Dedifferentiated amniotic fluid mesenchymal stem cell (primary cell): ENCODE data around the gene USP53.
"Not testable (repeated sequence)": the region's sequence is repeated elsewhere in the genome, so short reads cannot be mapped to it uniquely, and the experiment has no call there.

ENCODE experiments used
- DNase-seq: peaks from one replicate; pipeline ENCODE4 v3.0.0-alpha.2; 2016; ENCODE audit errors: extremely low spot score

The USP53 gene

GRCh38 chr4:119212234-119212963, at the start of gene USP53:
Gene USP53 (plus strand): TSS chr4:119212713. CDS start chr4:119239760, 27,047 bp downstream.
- DNase-seq: peak; percentile 97

DNA sequence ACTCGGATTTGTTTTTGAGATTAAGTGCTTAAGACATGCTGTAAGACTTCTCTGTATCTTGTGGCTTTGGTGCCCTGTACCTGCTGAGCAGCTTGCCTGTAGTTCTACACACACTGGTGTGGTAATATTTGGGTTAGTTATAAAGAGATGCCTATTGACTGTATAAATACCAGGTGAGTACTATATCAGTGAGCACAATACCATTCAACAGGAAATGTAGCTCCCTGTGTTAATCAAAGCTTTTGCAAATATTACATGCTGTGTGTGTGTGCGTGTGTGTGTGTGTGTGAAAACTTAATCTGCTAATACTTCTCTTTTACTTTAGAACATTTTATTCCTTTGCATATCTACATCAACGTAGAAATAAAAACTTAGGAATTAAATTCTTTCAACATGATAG, 46.7 kb upstream of the USP53 start:
- DNase-seq: no peak

- DNase-seq: no peak
Measured at GRCh38 chr4:119170195-119170594, 42.3 kb upstream of the USP53 start.

DNA sequence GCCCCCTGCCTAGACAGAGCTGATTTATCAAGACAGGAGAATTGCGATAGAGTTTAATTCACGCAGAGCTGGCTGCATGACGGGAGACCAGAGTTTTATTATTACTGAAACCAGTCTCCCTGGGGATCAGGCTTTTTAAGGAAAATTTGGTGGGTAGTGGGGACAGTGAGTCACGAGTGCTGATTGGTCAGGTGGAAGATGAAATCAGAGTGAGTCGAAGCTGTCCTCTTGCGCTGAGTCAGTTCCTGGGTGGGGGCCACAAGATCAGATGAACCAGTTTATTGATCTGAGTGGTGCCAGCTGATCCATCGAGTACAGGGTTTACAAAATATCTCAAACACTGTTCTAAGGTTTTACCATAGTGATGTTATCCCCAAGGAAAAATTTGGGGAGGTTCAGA, 40.3 kb upstream of the USP53 start:
- DNase-seq: no peak

- DNase-seq: not testable (repeated sequence)
Measured at GRCh38 chr4:119173729-119174361, 38.7 kb upstream of the USP53 start.

GRCh38 chr4:119179011-119179410, 33.5 kb upstream of the USP53 start:
- no peak for DNase-seq

DNA sequence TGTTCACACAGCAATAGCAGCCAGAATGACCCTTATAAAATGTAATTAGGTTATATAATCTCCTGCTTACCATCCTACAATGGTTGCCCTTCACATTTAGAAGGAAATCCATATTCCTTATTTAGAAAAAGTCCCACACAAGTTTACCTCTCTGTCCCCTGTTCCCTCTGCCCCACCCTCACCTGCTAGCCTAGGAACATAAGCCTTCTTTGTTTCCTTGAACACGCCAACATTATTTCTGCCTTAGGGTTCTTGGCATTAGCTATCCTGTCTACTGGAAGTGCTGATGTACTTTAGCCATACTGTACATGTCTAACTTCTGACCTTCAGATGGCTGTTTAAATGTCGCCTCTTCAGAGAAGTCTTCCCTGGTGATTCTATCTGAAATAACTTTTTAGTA, 28.4 kb upstream of the USP53 start:
- DNase-seq: no peak

GRCh38 chr4:119189638-119190037, 22.9 kb upstream of the USP53 start:
- no peak for DNase-seq

DNA sequence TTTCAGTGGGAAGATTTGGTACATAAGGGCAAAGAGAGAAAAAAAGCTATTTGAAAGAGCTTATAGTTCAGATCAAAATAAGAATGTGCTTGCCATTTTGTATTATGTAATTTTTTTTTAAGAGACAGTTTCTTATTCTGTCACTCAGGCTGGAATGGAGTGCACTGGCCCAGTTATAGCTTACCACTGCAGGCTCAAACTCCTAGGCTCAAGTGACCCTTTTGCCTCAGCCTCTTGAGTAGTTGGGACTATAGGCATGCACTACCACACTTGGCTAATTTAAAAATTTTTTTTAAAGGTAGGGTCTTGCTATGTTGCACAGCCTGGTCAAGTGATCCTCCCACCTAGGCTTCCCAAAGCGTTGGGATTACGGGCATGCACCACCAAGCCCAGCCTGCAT, 22.2 kb upstream of the USP53 start:
- no peak for DNase-seq

DNA sequence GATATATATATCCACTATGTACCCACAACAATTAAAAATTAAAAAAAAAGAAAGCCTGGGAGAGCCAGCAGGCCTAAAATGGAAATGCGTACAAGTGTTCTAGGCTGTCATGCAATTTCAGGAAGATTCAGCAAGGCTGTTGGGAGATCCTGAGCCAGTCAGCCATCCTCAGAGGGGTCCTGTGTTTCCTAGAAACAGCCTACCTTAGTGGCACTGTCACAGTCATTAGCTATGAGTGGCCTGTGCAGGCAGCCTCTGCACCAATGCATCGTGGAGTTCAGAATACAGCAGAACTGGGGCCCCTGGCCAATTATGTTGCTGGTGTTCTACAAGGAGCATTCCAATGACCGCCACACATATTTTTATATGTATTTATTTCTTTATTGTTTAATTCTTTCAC, 21.0 kb upstream of the USP53 start:
- DNase-seq: no peak

- no peak for DNase-seq
Measured at GRCh38 chr4:119197772-119198212, 14.7 kb upstream of the USP53 start.

DNA sequence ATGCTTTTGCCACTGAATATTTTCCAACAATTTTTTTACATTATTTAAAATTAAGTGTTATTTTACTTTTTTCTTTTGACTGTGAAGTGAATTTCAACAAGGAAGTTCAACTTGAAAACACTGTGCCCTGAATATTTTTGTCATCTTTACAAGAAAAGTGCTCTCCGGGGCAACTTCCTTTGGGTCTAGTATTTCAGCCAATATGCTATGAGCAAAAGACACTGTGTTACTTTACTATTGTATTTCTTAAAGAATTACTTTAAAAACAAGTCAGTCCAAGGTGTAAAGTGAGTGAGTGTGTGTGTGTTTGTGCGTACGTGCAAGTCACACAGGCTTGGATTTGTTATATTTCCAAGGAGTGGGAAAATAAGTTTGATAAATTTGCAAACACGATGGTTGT, 7.6 kb upstream of the USP53 start:
- no peak for DNase-seq

DNA sequence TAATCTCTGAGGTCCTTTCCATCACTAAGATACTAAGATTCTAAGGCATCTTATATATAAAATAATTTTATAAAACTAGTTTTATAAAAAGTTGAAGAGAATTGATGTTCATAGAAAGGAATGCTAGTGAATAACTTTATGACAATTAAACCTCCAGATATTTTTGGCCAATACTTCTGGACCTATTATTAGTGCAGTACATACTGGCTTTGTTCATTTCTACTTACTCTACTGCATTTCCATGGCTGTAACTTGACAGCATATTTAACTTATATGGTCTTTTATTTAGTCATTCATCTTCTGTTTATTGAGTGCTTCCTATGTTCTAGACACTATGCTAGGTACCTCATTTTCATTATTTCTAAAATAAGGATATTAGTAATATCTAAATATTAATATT, 6.8 kb upstream of the USP53 start:
- no peak for DNase-seq

- DNase-seq: no peak
Measured at GRCh38 chr4:119206178-119206577, 6.3 kb upstream of the USP53 start.

DNA sequence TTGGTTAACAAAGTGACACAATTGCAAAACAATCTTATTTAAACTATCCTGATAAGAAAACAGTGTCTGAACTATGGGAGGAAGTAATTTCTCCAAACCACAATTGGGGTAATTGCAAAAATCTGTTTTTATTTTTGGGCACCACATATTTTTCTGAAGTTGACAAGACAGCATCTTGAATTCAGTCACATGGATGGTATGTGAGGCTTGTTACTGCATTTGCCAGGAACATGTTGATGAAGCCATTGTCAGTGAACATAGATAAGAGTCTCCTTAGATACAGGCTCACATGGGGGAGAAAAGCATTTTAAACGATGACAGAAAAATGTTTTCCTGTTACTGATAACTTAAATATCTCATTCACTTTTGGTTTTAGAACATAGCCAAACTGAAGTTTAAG, 5.5 kb upstream of the USP53 start:
- DNase-seq: no peak

- peak; percentile 80 for DNase-seq
Measured at GRCh38 chr4:119209077-119209476, 3.4 kb upstream of the USP53 start.

GRCh38 chr4:119209586-119209985, 2.9 kb upstream of the USP53 start:
- no peak for DNase-seq

- DNase-seq: no peak
Measured at GRCh38 chr4:119210775-119211174, 1.7 kb upstream of the USP53 start.

DNA sequence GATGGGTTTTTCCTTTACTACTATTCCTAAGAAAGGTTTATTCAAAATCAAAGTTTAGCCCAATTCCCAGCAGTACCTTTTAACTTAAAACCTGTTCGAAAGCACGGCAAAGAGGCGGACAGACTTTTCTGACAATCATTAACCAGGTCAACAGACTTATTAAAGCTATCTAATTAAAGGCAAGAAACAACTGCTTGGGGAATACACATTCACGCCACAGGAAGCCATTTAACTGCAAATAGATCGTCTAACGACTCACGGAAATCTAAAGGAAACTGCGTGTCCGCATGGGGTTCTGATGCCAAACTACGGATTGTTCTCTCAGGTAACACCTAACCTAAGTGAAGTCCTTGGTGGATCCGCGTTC, 663 bp upstream of the USP53 start:
- no peak for DNase-seq

DNA sequence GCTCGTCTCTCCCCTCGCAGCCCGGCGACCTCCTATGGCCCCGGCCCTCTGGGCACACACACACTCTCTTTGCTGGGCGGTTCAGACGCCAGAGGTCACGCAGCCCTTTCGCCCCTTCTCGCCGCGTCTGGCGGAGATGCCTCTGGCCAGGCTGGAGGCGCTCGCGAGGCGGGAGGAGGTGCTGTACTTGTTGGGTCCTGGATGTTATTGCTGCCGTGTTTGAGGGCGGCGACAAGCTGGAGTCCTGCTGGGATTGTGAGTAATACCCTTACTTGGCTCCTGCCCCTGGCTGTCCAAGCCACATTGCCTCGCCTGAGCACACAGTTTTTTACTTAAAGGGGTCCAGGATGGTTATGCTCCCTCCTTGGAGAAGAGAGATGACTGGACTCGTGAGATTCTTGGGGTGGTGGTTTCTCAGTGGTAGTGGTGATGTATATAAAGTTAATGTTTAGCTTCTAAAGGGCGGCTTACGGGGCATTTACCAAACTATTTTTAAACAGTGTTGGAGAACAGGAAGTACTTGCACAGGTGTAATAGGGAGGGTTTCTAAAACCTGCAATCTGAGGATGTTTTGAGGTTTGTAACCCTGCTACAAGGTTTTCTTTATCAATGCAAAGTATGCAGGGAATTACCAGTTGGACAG, 572 bp downstream of the USP53 start:
- peak; percentile 84 for DNase-seq

- DNase-seq: no peak
Measured at GRCh38 chr4:119218093-119218492, 5.6 kb downstream of the USP53 start.

GRCh38 chr4:119221412-119221811, 8.9 kb downstream of the USP53 start:
- no peak for DNase-seq

DNA sequence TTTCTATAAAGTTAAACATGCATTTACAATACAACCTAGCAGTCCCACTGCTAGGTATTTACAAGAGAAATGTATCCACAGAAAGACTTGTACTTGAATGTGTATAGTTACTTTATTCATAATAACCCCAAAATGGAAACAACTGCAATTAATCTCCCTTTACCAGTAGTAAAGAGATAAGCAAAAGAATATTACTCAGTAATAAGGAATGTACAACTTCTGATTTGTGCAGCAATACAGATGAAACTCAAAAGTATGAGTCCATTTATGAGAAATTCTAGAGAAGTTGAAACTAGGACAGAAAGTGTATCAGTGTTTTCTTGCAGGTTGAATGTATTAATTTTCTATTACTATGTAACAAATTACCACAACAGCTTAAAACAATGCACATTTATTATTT, 15.2 kb downstream of the USP53 start:
- DNase-seq: peak; percentile 36
